K562 (cell line): ENCODE measurements around the gene PLEKHA7. TPM values are rescaled to one million over a fixed set of nuclear protein-coding genes. Genes with fewer than 3 reads are reported as not detected.

Experiments used
- GTF2E2 ChIP-seq: fragments of 200-800 bp; sonication (Bioruptor generic); IDR thresholded peaks from 2 replicates; pipeline ENCODE4 v1.6.1; 2016; ENCODE audit warnings: missing genetic modification characterization, missing compliant biosample characterization
- HNRNPL ChIP-seq: fragments of 200-400 bp; formaldehyde crosslinking; IDR thresholded peaks from 2 replicates; pipeline ENCODE4 v1.6.1; 2017; ENCODE audit warnings: low read depth, mild to moderate bottlenecking, low read length
- NR1H2 ChIP-seq: sonication (generic); formaldehyde crosslinking; IDR thresholded peaks from 2 replicates; pipeline ENCODE4 v1.4.0; 2020; ENCODE audit warnings: mild to moderate bottlenecking, missing genetic modification reagents
- RFX1 ChIP-seq: fragments of 450-650 bp; IDR thresholded peaks from 2 replicates; pipeline ENCODE4 v1.6.1; 2016; ENCODE audit warnings: mild to moderate bottlenecking, moderate library complexity
- ZBTB2 ChIP-seq: fragments of 450-650 bp; IDR thresholded peaks from 2 replicates; pipeline ENCODE4 v1.6.1; 2016; ENCODE audit warnings: antibody characterized with exemption
- ZNF24 ChIP-seq: fragments of 450-650 bp; IDR thresholded peaks from 2 replicates; pipeline ENCODE4 v1.6.1; 2016
- polyA plus RNA-seq, 8 experiments: library from polyadenylated mRNA; depleted of rRNA in 4 of 8; stranded (reverse) in 5 of 8; unstranded in 3 of 8; fragments of >200 nt; fragmentation: Nextera tagmentation in 2 of 8; fragmentation: Illumina TruSeq in 1 of 8; extraction: Ambion mirVana in 2 of 8; extraction: Trizol in 1 of 8; gene quantifications; 2 replicates each; pipeline versions ENCODE4 v1.2.1 to v1.2.3, GENCODE V29; 2011 to 2014; ENCODE audit warnings: inconsistent platforms in 1 of 8, missing spikeins in 1 of 8
- total RNA-seq, 7 experiments: library from RNA; depleted of rRNA in 6 of 7; stranded (reverse); fragments of >200 nt in 6 of 7; fragmentation: Illumina TruSeq in 2 of 7; extraction: Trizol in 2 of 7; gene quantifications; 2 replicates each; pipeline versions ENCODE4 v1.2.1 to v1.2.3, GENCODE V29; 2011 to 2021; ENCODE audit warnings: low replicate concordance in 1 of 7
- TF ChIP-seq, protein P1 (sequence below), 2 experiments: fragments of 450-650 bp in 1 of 2; sonication (generic) in 1 of 2; formaldehyde crosslinking in 1 of 2; IDR thresholded peaks; 2 replicates each; pipeline versions ENCODE4 v1.7.1 to v1.9.0; 2016 to 2022; ENCODE audit warnings: inconsistent platforms in 1 of 2, mild to moderate bottlenecking in 1 of 2, missing genetic modification reagents in 1 of 2
- TF ChIP-seq, protein P2 (sequence below): fragments of 250-450 bp; sonication (Bioruptor Pico); IDR thresholded peaks from 2 replicates; pipeline ENCODE4 v1.9.0; 2021; ENCODE audit warnings: mild to moderate bottlenecking
- TF ChIP-seq, protein P3 (sequence below): fragments of 450-650 bp; IDR thresholded peaks from 2 replicates; pipeline ENCODE4 v1.6.1; 2016; ENCODE audit warnings: borderline replicate concordance

PLEKHA7 gene
- total and polyA plus RNA-seq, 9 of the 15 experiments (the other 6 are each of a cell fraction or from before 2014, with no cell fraction given), result 0.06 to 0.77 (median 0.20) TPM; not detected in 1

DNA sequence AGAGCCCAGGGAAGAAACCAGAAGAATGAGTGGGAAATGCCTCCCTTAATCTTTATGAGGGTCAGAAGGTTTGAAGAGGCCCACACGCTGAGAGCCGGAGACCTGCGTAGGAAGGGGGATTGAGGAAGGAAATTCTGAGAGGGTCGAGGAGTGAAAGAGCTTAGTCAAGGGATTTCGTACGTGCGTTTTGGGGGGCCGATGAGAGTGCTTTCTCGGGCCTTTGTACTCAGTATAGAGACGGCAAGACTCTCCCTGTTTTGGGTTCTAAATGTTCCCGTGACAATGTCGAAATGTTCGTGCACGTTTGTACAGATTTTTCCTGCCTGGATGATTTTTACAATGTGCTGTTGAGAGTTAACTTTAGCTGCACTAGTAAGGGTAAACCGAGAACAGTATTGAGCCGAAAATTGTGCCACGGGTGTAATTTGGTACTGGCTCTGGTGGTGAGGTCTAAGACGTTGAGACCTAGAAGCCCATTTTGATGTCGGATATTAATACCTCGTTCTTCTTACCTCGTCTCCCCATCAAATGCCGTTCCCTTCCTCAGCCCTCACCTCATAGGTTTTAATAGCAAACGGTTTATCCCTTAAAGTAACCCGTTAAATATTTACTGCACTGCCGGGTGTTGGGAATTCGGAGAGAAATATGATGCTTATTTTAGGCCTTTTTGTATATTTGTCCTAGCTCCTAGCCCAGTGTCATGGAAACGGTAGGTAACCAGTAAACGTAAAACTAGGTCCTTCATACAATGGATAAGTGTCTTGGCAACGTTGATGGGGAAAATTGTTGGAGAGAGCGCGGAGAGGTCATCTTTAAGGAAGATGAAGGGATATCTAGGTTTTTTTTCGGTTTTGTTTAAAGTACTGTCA, 275.0 kb downstream of the PLEKHA7 start (continued):
- TF ChIP-seq, protein P1, sequence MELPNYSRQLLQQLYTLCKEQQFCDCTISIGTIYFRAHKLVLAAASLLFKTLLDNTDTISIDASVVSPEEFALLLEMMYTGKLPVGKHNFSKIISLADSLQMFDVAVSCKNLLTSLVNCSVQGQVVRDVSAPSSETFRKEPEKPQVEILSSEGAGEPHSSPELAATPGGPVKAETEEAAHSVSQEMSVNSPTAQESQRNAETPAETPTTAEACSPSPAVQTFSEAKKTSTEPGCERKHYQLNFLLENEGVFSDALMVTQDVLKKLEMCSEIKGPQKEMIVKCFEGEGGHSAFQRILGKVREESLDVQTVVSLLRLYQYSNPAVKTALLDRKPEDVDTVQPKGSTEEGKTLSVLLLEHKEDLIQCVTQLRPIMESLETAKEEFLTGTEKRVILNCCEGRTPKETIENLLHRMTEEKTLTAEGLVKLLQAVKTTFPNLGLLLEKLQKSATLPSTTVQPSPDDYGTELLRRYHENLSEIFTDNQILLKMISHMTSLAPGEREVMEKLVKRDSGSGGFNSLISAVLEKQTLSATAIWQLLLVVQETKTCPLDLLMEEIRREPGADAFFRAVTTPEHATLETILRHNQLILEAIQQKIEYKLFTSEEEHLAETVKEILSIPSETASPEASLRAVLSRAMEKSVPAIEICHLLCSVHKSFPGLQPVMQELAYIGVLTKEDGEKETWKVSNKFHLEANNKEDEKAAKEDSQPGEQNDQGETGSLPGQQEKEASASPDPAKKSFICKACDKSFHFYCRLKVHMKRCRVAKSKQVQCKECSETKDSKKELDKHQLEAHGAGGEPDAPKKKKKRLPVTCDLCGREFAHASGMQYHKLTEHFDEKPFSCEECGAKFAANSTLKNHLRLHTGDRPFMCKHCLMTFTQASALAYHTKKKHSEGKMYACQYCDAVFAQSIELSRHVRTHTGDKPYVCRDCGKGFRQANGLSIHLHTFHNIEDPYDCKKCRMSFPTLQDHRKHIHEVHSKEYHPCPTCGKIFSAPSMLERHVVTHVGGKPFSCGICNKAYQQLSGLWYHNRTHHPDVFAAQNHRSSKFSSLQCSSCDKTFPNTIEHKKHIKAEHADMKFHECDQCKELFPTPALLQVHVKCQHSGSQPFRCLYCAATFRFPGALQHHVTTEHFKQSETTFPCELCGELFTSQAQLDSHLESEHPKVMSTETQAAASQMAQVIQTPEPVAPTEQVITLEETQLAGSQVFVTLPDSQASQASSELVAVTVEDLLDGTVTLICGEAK (IDR thresholded peaks at IDR 0.05), result 0 out of 2 replicates have a peak, but pooled peaks have one; percentile 6
- TF ChIP-seq, protein P1 (CRISPR knock-in tag; IDR thresholded peaks at IDR 0.05), result no peak
- TF ChIP-seq RFX1 (peak; percentile 54), ZNF24 (no peak), NR1H2 (0 out of 2 replicates have a peak, but pooled peaks have one; percentile 28), HNRNPL (no peak), GTF2E2 (tag) (peak; percentile 19; the same call in 1 of the 2 replicates), ZBTB2 (no peak)
- TF ChIP-seq, protein P2, sequence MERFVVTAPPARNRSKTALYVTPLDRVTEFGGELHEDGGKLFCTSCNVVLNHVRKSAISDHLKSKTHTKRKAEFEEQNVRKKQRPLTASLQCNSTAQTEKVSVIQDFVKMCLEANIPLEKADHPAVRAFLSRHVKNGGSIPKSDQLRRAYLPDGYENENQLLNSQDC (CRISPR knock-in tag), result no peak
- TF ChIP-seq, protein P3, sequence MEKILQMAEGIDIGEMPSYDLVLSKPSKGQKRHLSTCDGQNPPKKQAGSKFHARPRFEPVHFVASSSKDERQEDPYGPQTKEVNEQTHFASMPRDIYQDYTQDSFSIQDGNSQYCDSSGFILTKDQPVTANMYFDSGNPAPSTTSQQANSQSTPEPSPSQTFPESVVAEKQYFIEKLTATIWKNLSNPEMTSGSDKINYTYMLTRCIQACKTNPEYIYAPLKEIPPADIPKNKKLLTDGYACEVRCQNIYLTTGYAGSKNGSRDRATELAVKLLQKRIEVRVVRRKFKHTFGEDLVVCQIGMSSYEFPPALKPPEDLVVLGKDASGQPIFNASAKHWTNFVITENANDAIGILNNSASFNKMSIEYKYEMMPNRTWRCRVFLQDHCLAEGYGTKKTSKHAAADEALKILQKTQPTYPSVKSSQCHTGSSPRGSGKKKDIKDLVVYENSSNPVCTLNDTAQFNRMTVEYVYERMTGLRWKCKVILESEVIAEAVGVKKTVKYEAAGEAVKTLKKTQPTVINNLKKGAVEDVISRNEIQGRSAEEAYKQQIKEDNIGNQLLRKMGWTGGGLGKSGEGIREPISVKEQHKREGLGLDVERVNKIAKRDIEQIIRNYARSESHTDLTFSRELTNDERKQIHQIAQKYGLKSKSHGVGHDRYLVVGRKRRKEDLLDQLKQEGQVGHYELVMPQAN, result 0 out of 2 replicates have a peak, but pooled peaks have one; percentile 0
